ENCODE data around the gene MAST2.

DNA sequence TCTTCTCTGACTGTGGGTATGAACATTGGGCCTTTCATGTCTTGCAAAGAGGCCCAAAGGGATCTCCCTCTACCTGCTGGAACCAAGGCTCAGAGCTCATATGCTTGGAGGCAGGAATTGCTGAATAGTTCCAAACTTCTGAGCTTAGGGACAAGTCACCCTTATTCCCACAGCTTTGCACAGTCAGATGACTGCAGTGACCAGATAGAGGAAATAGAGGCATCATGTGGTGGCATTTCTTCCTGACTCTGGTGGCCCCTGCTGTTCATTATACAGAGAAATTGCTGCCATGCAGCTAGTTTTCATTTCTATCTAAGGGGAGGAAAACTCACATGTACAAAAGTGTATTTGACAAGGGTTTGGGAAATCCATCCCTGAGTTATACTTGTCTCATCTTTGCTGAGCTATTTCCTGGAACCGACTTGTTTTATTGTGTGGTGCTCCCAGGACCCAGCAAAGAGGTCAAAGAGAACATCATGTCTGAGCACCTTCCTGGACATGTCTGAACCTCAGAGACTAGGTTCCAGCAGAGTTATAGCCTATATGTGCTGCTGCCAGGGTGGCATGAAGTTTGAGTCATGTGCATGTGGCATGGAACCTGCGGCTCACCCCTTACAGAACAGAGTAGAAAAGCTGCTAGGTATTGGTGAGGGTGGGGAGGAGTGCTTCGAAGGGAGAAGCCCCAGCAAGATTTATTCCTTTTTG is 197.8 kb downstream of the MAST2 start:
- TF ChIP-seq POLR2A (IDR thresholded peaks at IDR 0.05) (no peak), CTCF (IDR thresholded peaks at IDR 0.05) (peak in 1 of 6 experiments; percentile 8)

Data from esophagus squamous epithelium (tissue), 4 donors.